SK-N-SH (cell line): ENCODE data around the gene LIPE. TPM values are rescaled to one million over a fixed set of nuclear protein-coding genes. Genes with fewer than 3 reads are reported as not detected.

Experiments used
- CTCF ChIA-PET: fragments of 300-600, 350-600 bp; formaldehyde crosslinking; extraction: SDS; loops from one replicate; lab custom pipeline; 2021; lab: Yijun Ruan, JAX
- POLR2A ChIA-PET: fragments of 350-600 bp; sonication (Branson Sonifier 250); formaldehyde crosslinking; extraction: SDS; loops from one replicate; lab custom pipeline; 2020; ENCODE audit warnings: antibody characterized with exemption, inconsistent platforms; lab: Yijun Ruan, JAX
- DNase-seq: peaks from one replicate; pipeline ENCODE4 v3.0.0; 2012
- H2AFZ ChIP-seq: fragments of 200-600 bp; sonication (generic); 2 replicates; pipeline ENCODE4 v1.8.1; 2016; ENCODE audit warnings: antibody characterized with exemption, mild to moderate bottlenecking, low read depth
- H3F3A ChIP-seq: fragments of 200-600 bp; sonication (generic); replicated peaks from 2 replicates; pipeline ENCODE3; 2016; ENCODE audit warnings: antibody characterized with exemption, mild to moderate bottlenecking; ENCODE audit not compliant: insufficient read depth
- H3K27ac ChIP-seq, 2 experiments: fragments of 200-500 bp in 1 of 2; fragments of 200-600 bp in 1 of 2; sonication (Bioruptor generic) in 1 of 2; sonication (generic), shearing (Covaris generic) in 1 of 2; 2 replicates each; pipeline versions ENCODE4 v1.5.1 to v1.6.1; 2014 to 2016; ENCODE audit warnings: low read depth in 2 of 2, inconsistent platforms in 1 of 2, low read length in 1 of 2, mild to moderate bottlenecking in 1 of 2, mixed read lengths in 1 of 2
- H3K27me3 ChIP-seq: fragments of 200-600 bp; sonication (generic), shearing (Covaris generic); 2 replicates; pipeline ENCODE4 v1.6.1; 2016; ENCODE audit warnings: mixed run types; ENCODE audit not compliant: insufficient read depth
- H3K36me3 ChIP-seq, 2 experiments: fragments of 200-500 bp in 1 of 2; fragments of 200-600 bp in 1 of 2; sonication (Bioruptor generic) in 1 of 2; sonication (generic) in 1 of 2; replicated peaks in 1 of 2; 2 replicates each; pipeline versions ENCODE3 to v1.5.1; 2014 to 2016; ENCODE audit warnings: low read length in 1 of 2, mild to moderate bottlenecking in 1 of 2; ENCODE audit not compliant: insufficient read depth in 2 of 2, control insufficient read depth in 1 of 2
- H3K4me1 ChIP-seq, 2 experiments: fragments of 200-500 bp in 1 of 2; fragments of 200-600 bp in 1 of 2; sonication (Bioruptor generic) in 1 of 2; sonication (generic), shearing (Covaris generic) in 1 of 2; 2 replicates each; pipeline versions ENCODE4 v1.5.1 to v1.6.1; 2014 to 2016; ENCODE audit warnings: low read depth in 1 of 2, low read length in 1 of 2, mixed run types in 1 of 2; ENCODE audit not compliant: insufficient read depth in 2 of 2, control insufficient read depth in 1 of 2
- H3K4me2 ChIP-seq: fragments of 200-600 bp; sonication (generic), shearing (Covaris generic); 2 replicates; pipeline ENCODE4 v1.6.1; 2017; ENCODE audit warnings: mixed run types
- H3K4me3 ChIP-seq, 2 experiments: fragments of 200-500 bp in 1 of 2; fragments of 200-600 bp in 1 of 2; sonication (Bioruptor generic) in 1 of 2; sonication (generic), shearing (Covaris generic) in 1 of 2; 2 replicates each; pipeline versions ENCODE4 v1.5.1 to v1.8.1; 2014 to 2016; ENCODE audit warnings: low read depth in 2 of 2, inconsistent platforms in 1 of 2, low read length in 1 of 2, mild to moderate bottlenecking in 1 of 2, mixed read lengths in 1 of 2, moderate library complexity in 1 of 2
- H3K79me2 ChIP-seq: fragments of 200-600 bp; sonication (generic); 2 replicates; pipeline ENCODE4 v1.8.1; 2017; ENCODE audit warnings: mild to moderate bottlenecking; ENCODE audit not compliant: insufficient read depth
- H3K9ac ChIP-seq: fragments of 200-600 bp; sonication (generic); 2 replicates; pipeline ENCODE4 v1.6.1; 2017; ENCODE audit warnings: mixed run types
- H3K9me2 ChIP-seq: fragments of 200-600 bp; sonication (generic); 2 replicates; pipeline ENCODE4 v1.6.1; 2017; ENCODE audit warnings: mixed run types
- H3K9me3 ChIP-seq: fragments of 200-600 bp; sonication (generic); 2 replicates; pipeline ENCODE4 v1.6.1; 2017; ENCODE audit warnings: mixed run types, mild to moderate bottlenecking, moderate library complexity
- H4K20me1 ChIP-seq: fragments of 200-600 bp; sonication (generic); 2 replicates; pipeline ENCODE4 v1.6.1; 2017; ENCODE audit warnings: mild to moderate bottlenecking, mixed run types; ENCODE audit not compliant: insufficient read depth
- EZH2phosphoT487 ChIP-seq: fragments of 200-600 bp; sonication (generic); IDR thresholded peaks from 2 replicates; pipeline ENCODE4 v1.6.1; 2017; ENCODE audit warnings: low read depth, mixed run types, mild to moderate bottlenecking, antibody characterized with exemption, moderate library complexity, borderline replicate concordance
- FOXJ3 ChIP-seq: sonication (generic); formaldehyde crosslinking; IDR thresholded peaks from 2 replicates; pipeline ENCODE4 v1.5.1; 2020; ENCODE audit warnings: mild to moderate bottlenecking, missing genetic modification reagents
- GABPA ChIP-seq: IDR thresholded peaks from 2 replicates; pipeline ENCODE4 v1.4.0; 2012; ENCODE audit warnings: low read depth, mild to moderate bottlenecking
- GATA2 ChIP-seq: sonication (generic); formaldehyde crosslinking; IDR thresholded peaks from 2 replicates; pipeline ENCODE4 v1.5.0; 2020; ENCODE audit warnings: mild to moderate bottlenecking, missing genetic modification reagents
- RCOR1 ChIP-seq: fragments of 150-350 bp; IDR thresholded peaks from 2 replicates; pipeline ENCODE4 v1.6.1; 2017; ENCODE audit warnings: antibody characterized with exemption, low read length
- RXRA ChIP-seq: IDR thresholded peaks from 2 replicates; pipeline ENCODE4 v1.4.0; 2012; ENCODE audit warnings: low read depth, mild to moderate bottlenecking, borderline replicate concordance
- WGBS: methylation state at CpG from one replicate; pipeline ENCODE4 v1.1.6; 2017; ENCODE audit warnings: low lambda C conversion rate; 5-methylcytosine and 5-hydroxymethylcytosine counted together
- polyA plus RNA-seq, 3 experiments: library from polyadenylated mRNA; depleted of rRNA; stranded (reverse); fragments of >200 nt; gene quantifications; 2 replicates each; pipeline ENCODE4 v1.2.3, GENCODE V29; 2012
- TF ChIP-seq, protein P1 (sequence below): IDR thresholded peaks from 2 replicates; pipeline ENCODE4 v1.4.0; 2012; ENCODE audit warnings: low read depth, borderline replicate concordance
- TF ChIP-seq, protein P2 (sequence below): IDR thresholded peaks from 2 replicates; pipeline ENCODE4 v1.4.0; 2012; ENCODE audit warnings: low read depth
- TF ChIP-seq, protein P3 (sequence below): IDR thresholded peaks from 2 replicates; pipeline ENCODE4 v1.4.0; 2012; ENCODE audit warnings: low read depth, borderline replicate concordance
- TF ChIP-seq, protein P4 (sequence below): fragments of 200-600 bp; sonication (generic); IDR thresholded peaks from 2 replicates; pipeline ENCODE4 v1.6.1; 2017; ENCODE audit warnings: antibody characterized with exemption, mild to moderate bottlenecking, moderate library complexity

The LIPE gene
- polyA plus RNA-seq, 1 of the 3 experiments (the other 2 are of a cell fraction) = 4.4 TPM

DNA sequence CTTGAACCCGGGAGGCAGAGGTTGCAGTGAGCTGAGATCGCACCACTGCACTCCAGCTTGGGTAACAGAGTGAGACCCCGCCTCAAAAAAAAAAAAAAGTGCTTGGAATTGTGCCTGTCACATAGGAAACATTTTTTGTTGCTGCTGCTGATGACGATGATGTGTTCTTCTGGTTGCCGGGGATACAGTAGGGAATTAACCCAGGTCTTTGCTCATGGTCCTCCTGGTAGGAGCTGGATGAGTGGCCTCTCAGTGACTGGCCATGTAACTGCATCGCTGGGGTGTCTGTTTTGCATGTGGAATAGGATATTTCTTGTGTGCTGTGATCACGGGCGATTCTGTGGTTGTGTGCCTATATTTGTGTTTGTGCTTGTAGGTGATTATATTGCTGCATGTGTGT, 32.4 kb downstream of the LIPE start:
- CTCF ChIA-PET = interaction anchor here (0.9 kb wide), 1 partner anchor 44 kb away, joined by 4 read pairs; no protein-coding TSS in a partner anchor
- Histone ChIP-seq H2AFZ (no peak overlapping the region), H4K20me1 (no peaks in the 10 kb centered on the region), H3K27me3 (no peaks in the 10 kb centered on the region; the same call in none of the 2 replicates), H3K4me2 (no peak overlapping the region), H3K4me1 (peaks cover 0 to 16% of the 10 kb centered on the region in 2 experiments; a peak in 2 of 4 replicates), H3K9me2 (no peaks in the 10 kb centered on the region), H3K9ac (no peak overlapping the region), H3K27ac (no peak overlapping the region), H3K79me2 (no peaks in the 10 kb centered on the region), H3F3A (no peaks in the 10 kb centered on the region), H3K9me3 (no peaks in the 10 kb centered on the region), H3K4me3 (no peak overlapping the region), H3K36me3 (no peaks in the 10 kb centered on the region)
- POLR2A ChIA-PET = no interaction called here
- no peak for DNase-seq
- TF ChIP-seq GABPA = no peak
- 78% methylated on average over 8 of the region's 8 CpGs for WGBS

DNA sequence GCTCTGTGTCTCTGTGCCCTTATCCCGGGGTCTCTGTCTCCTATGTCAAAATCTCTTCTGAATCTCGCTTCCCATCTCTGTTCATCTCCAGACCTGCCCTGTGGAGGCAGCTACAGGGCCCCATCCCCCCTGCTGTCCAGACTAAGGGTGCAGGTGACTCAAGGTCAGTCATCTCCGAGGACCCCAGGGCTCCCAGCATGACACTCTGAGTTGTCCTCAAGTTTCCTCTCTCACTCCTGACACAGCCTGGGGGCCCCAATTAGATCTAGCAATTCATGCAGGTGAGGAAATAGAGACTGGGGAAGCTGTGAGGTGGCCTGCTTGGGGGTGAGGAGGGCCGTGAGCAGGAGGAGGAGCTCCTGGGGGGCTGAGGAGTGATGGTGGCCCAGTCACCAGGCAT, 35.0 kb downstream of the LIPE start:
- no peak overlapping the region for H3K27ac ChIP-seq
- no peak overlapping the region for H3K4me2 ChIP-seq
- H3F3A ChIP-seq = no peaks in the 10 kb centered on the region
- no peak for TF ChIP-seq EZH2phosphoT487
- H3K9ac ChIP-seq = no peak overlapping the region
- no peak overlapping the region for H3K4me3 ChIP-seq
- no peaks in the 10 kb centered on the region; the same call in none of the 2 replicates for H3K27me3 ChIP-seq
- H3K79me2 ChIP-seq = no peaks in the 10 kb centered on the region
- POLR2A ChIA-PET = no interaction called here
- CTCF ChIA-PET = interaction anchor here (1.7 kb wide), 1 partner anchor 9 kb away, joined by 6 read pairs; no protein-coding TSS in a partner anchor
- no peaks in the 10 kb centered on the region for H3K9me2 ChIP-seq
- H2AFZ ChIP-seq = no peak overlapping the region
- H3K4me1 ChIP-seq = peaks cover 0 to 9% of the 10 kb centered on the region in 2 experiments; a peak in 2 of 4 replicates
- H3K36me3 ChIP-seq = no peaks in the 10 kb centered on the region
- no peak for DNase-seq
- no peaks in the 10 kb centered on the region for H3K9me3 ChIP-seq
- no peaks in the 10 kb centered on the region for H4K20me1 ChIP-seq
- WGBS = 67% methylated on average over 4 of the region's 4 CpGs

DNA sequence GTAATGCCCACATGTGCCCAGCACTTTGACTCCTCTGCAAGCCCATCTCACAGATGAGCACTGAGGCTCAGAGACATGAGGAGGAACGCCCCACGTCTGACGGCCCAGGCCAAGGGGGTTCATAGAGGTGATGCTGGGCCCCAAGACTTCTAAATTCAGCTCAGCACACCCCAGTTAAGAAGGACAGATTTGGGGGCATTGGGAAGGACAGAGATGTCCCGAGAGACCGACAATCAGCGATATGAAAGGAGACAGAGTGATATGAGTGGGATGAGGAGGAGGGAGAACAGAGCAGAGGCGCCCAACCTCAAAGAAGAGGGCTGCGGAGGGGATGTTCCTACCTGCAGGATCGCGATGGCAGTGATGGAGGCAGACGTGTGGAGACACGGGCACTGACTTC, 37.3 kb downstream of the LIPE start, which contains the start of gene CNFN:
TSS of gene CNFN (minus strand) at position 399 of the 400 bp plus-strand sequence. CDS start 1,260 bp downstream, outside the sequence.
- Histone ChIP-seq H3K27ac (no peak within 1 kb of the TSS), H4K20me1 (no peaks in the 10 kb centered on the region), H3K36me3 (no peaks in the 10 kb centered on the region), H3K27me3 (no peaks in the 10 kb centered on the region; the same call in none of the 2 replicates), H3F3A (peaks cover 5% of the 10 kb centered on the region), H3K9me2 (no peaks in the 10 kb centered on the region), H2AFZ (no peak within 1 kb of the TSS), H3K9ac (no peak within 1 kb of the TSS), H3K4me3 (no peak within 1 kb of the TSS), H3K9me3 (no peaks in the 10 kb centered on the region), H3K79me2 (no peaks in the 10 kb centered on the region), H3K4me2 (no peak within 1 kb of the TSS), H3K4me1 (no peaks in the 10 kb centered on the region; a peak in 1 of 4 replicates)
- TF ChIP-seq, protein P1, sequence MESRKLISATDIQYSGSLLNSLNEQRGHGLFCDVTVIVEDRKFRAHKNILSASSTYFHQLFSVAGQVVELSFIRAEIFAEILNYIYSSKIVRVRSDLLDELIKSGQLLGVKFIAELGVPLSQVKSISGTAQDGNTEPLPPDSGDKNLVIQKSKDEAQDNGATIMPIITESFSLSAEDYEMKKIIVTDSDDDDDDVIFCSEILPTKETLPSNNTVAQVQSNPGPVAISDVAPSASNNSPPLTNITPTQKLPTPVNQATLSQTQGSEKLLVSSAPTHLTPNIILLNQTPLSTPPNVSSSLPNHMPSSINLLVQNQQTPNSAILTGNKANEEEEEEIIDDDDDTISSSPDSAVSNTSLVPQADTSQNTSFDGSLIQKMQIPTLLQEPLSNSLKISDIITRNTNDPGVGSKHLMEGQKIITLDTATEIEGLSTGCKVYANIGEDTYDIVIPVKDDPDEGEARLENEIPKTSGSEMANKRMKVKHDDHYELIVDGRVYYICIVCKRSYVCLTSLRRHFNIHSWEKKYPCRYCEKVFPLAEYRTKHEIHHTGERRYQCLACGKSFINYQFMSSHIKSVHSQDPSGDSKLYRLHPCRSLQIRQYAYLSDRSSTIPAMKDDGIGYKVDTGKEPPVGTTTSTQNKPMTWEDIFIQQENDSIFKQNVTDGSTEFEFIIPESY = no peak
- TF ChIP-seq FOXJ3 (no peak), GATA2 (no peak), EZH2phosphoT487 (no peak), RXRA (no peak), RCOR1 (no peak)
- TF ChIP-seq, protein P2, sequence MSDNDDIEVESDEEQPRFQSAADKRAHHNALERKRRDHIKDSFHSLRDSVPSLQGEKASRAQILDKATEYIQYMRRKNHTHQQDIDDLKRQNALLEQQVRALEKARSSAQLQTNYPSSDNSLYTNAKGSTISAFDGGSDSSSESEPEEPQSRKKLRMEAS = no peak
- TF ChIP-seq, protein P3, sequence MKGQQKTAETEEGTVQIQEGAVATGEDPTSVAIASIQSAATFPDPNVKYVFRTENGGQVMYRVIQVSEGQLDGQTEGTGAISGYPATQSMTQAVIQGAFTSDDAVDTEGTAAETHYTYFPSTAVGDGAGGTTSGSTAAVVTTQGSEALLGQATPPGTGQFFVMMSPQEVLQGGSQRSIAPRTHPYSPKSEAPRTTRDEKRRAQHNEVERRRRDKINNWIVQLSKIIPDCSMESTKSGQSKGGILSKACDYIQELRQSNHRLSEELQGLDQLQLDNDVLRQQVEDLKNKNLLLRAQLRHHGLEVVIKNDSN = no peak
- TF ChIP-seq, protein P4, sequence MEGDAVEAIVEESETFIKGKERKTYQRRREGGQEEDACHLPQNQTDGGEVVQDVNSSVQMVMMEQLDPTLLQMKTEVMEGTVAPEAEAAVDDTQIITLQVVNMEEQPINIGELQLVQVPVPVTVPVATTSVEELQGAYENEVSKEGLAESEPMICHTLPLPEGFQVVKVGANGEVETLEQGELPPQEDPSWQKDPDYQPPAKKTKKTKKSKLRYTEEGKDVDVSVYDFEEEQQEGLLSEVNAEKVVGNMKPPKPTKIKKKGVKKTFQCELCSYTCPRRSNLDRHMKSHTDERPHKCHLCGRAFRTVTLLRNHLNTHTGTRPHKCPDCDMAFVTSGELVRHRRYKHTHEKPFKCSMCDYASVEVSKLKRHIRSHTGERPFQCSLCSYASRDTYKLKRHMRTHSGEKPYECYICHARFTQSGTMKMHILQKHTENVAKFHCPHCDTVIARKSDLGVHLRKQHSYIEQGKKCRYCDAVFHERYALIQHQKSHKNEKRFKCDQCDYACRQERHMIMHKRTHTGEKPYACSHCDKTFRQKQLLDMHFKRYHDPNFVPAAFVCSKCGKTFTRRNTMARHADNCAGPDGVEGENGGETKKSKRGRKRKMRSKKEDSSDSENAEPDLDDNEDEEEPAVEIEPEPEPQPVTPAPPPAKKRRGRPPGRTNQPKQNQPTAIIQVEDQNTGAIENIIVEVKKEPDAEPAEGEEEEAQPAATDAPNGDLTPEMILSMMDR = no peak
- WGBS = 46% methylated on average over 12 of the region's 12 CpGs
- ChIA-PET POLR2A (no interaction called here), CTCF (interaction anchor here (4.2 kb wide), 1 partner anchor 11 kb away, joined by 32 read pairs; no protein-coding TSS in a partner anchor)
- no peak for DNase-seq
